IMR-90 (cell line): ENCODE measurements around the gene EXD2. TPM values are rescaled to one million over a fixed set of nuclear protein-coding genes. Genes with fewer than 3 reads are reported as not detected.

ENCODE experiments used
- ATAC-seq: fragments of 200-7000 bp; cut with Tn5 transposase; 2 replicates; pipeline ENCODE4 v1.9.1; 2020; ENCODE audit warnings: low read depth, mild to moderate bottlenecking, moderate library complexity
- BruUV-seq: library from RNA; stranded (reverse); fragments of 400-500 nt; replicated peaks from 2 replicates; lab custom pipeline; 2021; lab: Mats Ljungman, UMichigan
- CTCF ChIA-PET: fragments of 300-600 bp; formaldehyde crosslinking; extraction: SDS; loops from one replicate; lab custom pipeline; 2021; ENCODE audit warnings: antibody characterized with exemption; lab: Yijun Ruan, JAX
- POLR2A ChIA-PET: fragments of 300-600 bp; sonication (Branson Sonifier 250); formaldehyde crosslinking; loops from one replicate; lab custom pipeline; 2022; ENCODE audit warnings: antibody characterized with exemption; ENCODE audit not compliant: unreplicated experiment; lab: Charles Lee
- DNase-seq: peaks from one replicate; pipeline ENCODE4 v3.0.0; 2013
- H2AFZ ChIP-seq: replicated peaks from 2 replicates; pipeline ENCODE3; 2013; ENCODE audit warnings: low read length, mild to moderate bottlenecking; ENCODE audit not compliant: poor library complexity
- H2AK5ac ChIP-seq: 2 replicates; pipeline ENCODE4 v1.6.1; 2013; ENCODE audit warnings: low read depth, low read length, inconsistent platforms
- H2AK9ac ChIP-seq: replicated peaks from 2 replicates; pipeline ENCODE3; 2013; ENCODE audit warnings: mild to moderate bottlenecking, low read depth, low read length, moderate library complexity; ENCODE audit not compliant: poor library complexity
- H2BK120ac ChIP-seq: 2 replicates; pipeline ENCODE4 v1.6.1; 2013; ENCODE audit warnings: low read depth, low read length, inconsistent platforms
- H2BK15ac ChIP-seq: 3 replicates; pipeline ENCODE4 v1.6.1; 2013; ENCODE audit warnings: low read depth, low read length, inconsistent platforms
- H2BK20ac ChIP-seq: 2 replicates; pipeline ENCODE4 v1.6.1; 2013; ENCODE audit warnings: low read depth, mild to moderate bottlenecking, inconsistent platforms, low read length, moderate library complexity
- H2BK5ac ChIP-seq: 2 replicates; pipeline ENCODE4 v1.6.1; 2013; ENCODE audit warnings: mild to moderate bottlenecking, low read depth, low read length, inconsistent platforms; ENCODE audit not compliant: poor library complexity, severe bottlenecking
- H3K14ac ChIP-seq: replicated peaks from 2 replicates; pipeline ENCODE4 v1.6.1; 2013; ENCODE audit warnings: low read depth, low read length, inconsistent platforms
- H3K18ac ChIP-seq: 2 replicates; pipeline ENCODE4 v1.6.1; 2013; ENCODE audit warnings: low read depth, low read length, control low read depth
- H3K23ac ChIP-seq: 2 replicates; pipeline ENCODE4 v1.6.1; 2013; ENCODE audit warnings: low read depth, low read length, inconsistent platforms
- H3K27ac ChIP-seq: 2 replicates; pipeline ENCODE4 v1.5.1; 2013; ENCODE audit warnings: mild to moderate bottlenecking, control low read depth, low read length; ENCODE audit not compliant: insufficient read depth
- H3K27me3 ChIP-seq: 2 replicates; pipeline ENCODE4 v1.6.1; 2013; ENCODE audit warnings: low read length; ENCODE audit not compliant: control insufficient read depth, insufficient read depth
- H3K36me3 ChIP-seq: 2 replicates; pipeline ENCODE4 v1.6.1; 2013; ENCODE audit warnings: low read length, mixed read lengths; ENCODE audit not compliant: control insufficient read depth, insufficient read depth
- H3K4ac ChIP-seq: 2 replicates; pipeline ENCODE4 v1.6.1; 2013; ENCODE audit warnings: low read depth, low read length, inconsistent platforms
- H3K4me1 ChIP-seq: 2 replicates; pipeline ENCODE4 v1.6.1; 2013; ENCODE audit warnings: low read length, mixed read lengths; ENCODE audit not compliant: control insufficient read depth, insufficient read depth
- H3K4me2 ChIP-seq: 2 replicates; pipeline ENCODE4 v1.6.1; 2013; ENCODE audit warnings: low read depth, mild to moderate bottlenecking, control low read depth, low read length, moderate library complexity
- H3K4me3 ChIP-seq: 2 replicates; pipeline ENCODE4 v1.5.1; 2013; ENCODE audit warnings: low read depth, mild to moderate bottlenecking, control low read depth, low read length, moderate library complexity; ENCODE audit not compliant: insufficient read depth
- H3K56ac ChIP-seq: 2 replicates; pipeline ENCODE4 v1.6.1; 2013; ENCODE audit warnings: low read length, inconsistent platforms; ENCODE audit not compliant: insufficient read depth; ENCODE audit errors: extremely low read depth
- H3K79me1 ChIP-seq, 2 experiments: 2 replicates each; pipeline ENCODE4 v1.6.1; 2013; ENCODE audit warnings: low read length in 2 of 2, inconsistent platforms in 1 of 2, low read depth in 1 of 2
- H3K9ac ChIP-seq: 2 replicates; pipeline ENCODE4 v1.6.1; 2013; ENCODE audit warnings: low read depth, low read length, control low read depth
- H3K9me1 ChIP-seq: 2 replicates; pipeline ENCODE4 v1.6.1; 2013; ENCODE audit warnings: low read length, inconsistent platforms; ENCODE audit not compliant: insufficient read depth
- H3K9me3 ChIP-seq: 2 replicates; pipeline ENCODE4 v1.6.1; 2013; ENCODE audit warnings: low read length; ENCODE audit not compliant: control insufficient read depth, insufficient read depth
- H4K20me1 ChIP-seq: 2 replicates; pipeline ENCODE4 v1.6.1; 2013; ENCODE audit warnings: low read length, inconsistent platforms; ENCODE audit not compliant: insufficient read depth
- H4K5ac ChIP-seq: 2 replicates; pipeline ENCODE4 v1.6.1; 2013; ENCODE audit warnings: mild to moderate bottlenecking, low read depth, low read length, control low read depth
- H4K8ac ChIP-seq, 2 experiments: 2 replicates each; pipeline ENCODE4 v1.6.1; 2013; ENCODE audit warnings: low read depth in 2 of 2, low read length in 2 of 2, control low read depth in 1 of 2, inconsistent platforms in 1 of 2
- H4K91ac ChIP-seq: 2 replicates; pipeline ENCODE4 v1.6.1; 2013; ENCODE audit warnings: low read depth, low read length, inconsistent platforms; ENCODE audit not compliant: insufficient read depth
- RAD21 ChIP-seq: IDR thresholded peaks from 2 replicates; pipeline ENCODE4 v1.6.1; 2012; ENCODE audit warnings: low read length, improper control_type of control experiment
- RCOR1 ChIP-seq: IDR thresholded peaks from 2 replicates; pipeline ENCODE4 v1.6.1; 2012; ENCODE audit warnings: mild to moderate bottlenecking, low read length, improper control_type of control experiment; ENCODE audit not compliant: insufficient replicate concordance
- SMC3 ChIP-seq: fragments of 150-350 bp; IDR thresholded peaks from 2 replicates; pipeline ENCODE4 v1.6.1; 2016; ENCODE audit warnings: low read depth, mild to moderate bottlenecking, antibody characterized with exemption, low read length, moderate library complexity
- WGBS, 2 experiments: methylation state at CpG; one replicate each; pipeline versions ENCODE4 v1.1.5 to v1.1.7; 2013; ENCODE audit warnings: missing lambda C conversion rate in 2 of 2; ENCODE audit not compliant: insufficient read length in 1 of 2; ENCODE audit errors: extremely low coverage in 2 of 2; 5-methylcytosine and 5-hydroxymethylcytosine counted together
- dilution Hi-C: fragments of 300-500 bp; cut with HindIII; formaldehyde crosslinking; loops from one replicate; pipeline ENCODE4 v1.14.3; 2018; ENCODE audit warnings: low sequenced_read_pairs; ENCODE audit not compliant: unreplicated experiment
- in situ Hi-C: fragments of 300-500 bp; cut with MboI; formaldehyde crosslinking; loops from 3 replicates; pipeline ENCODE4 v1.14.3; 2019; ENCODE audit warnings: low sequenced_read_pairs, inconsistent platforms, mixed read lengths
- intact Hi-C: fragments of 100-400 bp; cut with micrococcal nuclease; formaldehyde crosslinking; loops from 2 replicates; pipeline ENCODE4 v1.10.0; 2022
- polyA plus RNA-seq, 3 experiments: library from polyadenylated mRNA; depleted of rRNA; stranded (reverse); fragments of >200 nt; gene quantifications; 2 replicates each; pipeline ENCODE4 v1.2.3, GENCODE V29; 2012; ENCODE audit warnings: low replicate concordance in 1 of 3
- total RNA-seq: library from RNA; depleted of rRNA; stranded (reverse); fragments of >200 nt; gene quantifications from 2 replicates; pipeline ENCODE4 v1.2.3, GENCODE V29; 2012
- TF ChIP-seq, protein P1 (sequence below): conservative IDR thresholded peaks from 2 replicates; pipeline ENCODE4 v1.5.1; 2012; ENCODE audit warnings: mild to moderate bottlenecking, low read depth, low read length, improper control_type of control experiment

EXD2 gene
- total and polyA plus RNA-seq, 2 of the 4 experiments (the other 2 are of a cell fraction), result 11.0 to 13.3 TPM

DNA sequence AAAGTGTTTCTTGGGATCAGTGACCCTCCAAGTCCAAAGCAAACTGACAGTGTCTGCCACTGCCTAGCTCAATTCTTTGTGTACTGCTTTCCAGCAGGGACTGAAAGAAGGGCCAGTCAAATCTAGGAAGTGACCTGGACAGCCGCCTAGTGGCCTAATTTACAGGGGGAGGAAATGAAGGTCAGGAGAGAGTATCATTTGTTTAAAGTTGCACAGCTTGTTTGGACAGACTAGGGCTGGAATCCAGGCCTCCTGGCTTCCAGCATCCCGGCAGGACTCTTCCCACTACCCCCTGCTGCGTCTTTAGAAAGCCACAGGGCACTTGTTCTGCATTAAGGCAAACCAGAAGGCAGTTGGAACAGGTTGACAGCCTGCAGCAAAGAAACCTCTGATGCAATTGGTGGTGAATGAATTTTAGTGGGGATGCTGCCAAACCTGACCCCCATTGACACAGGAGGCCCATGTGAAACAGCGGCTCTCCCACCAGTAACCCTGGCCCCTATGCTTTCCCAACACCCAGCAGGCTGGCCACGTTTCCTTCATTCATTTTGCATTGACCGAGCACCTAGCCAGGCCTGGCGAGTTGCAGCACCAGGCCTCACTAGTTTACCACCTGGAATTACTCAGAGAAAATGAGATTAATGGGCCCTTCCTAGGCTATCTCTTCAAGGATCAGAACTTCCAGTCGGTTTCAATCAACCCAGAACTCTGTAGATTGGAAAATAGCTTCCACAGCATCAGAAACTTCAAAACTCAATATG is 96.9 kb downstream of the EXD2 start:
- H4K8ac ChIP-seq, result no peak overlapping the region
- H2BK5ac ChIP-seq, result no peak overlapping the region
- no peaks in the 10 kb centered on the region for H3K79me1 ChIP-seq
- no peak overlapping the region for H3K4me2 ChIP-seq
- no peak overlapping the region for H2AFZ ChIP-seq
- peaks cover 22% of the 10 kb centered on the region for H3K27me3 ChIP-seq
- H3K4me3 ChIP-seq, result no peak overlapping the region
- no peak overlapping the region for H2AK9ac ChIP-seq
- H3K27ac ChIP-seq, result no peak overlapping the region
- ATAC-seq, result peak; percentile 85
- in situ Hi-C loops (no loop called here), intact Hi-C loops (loop anchor here (5.0 kb wide), 1 partner anchor 41 kb away; no protein-coding TSS in a partner anchor), dilution Hi-C loops (no loop called here)
- WGBS, 2 experiments, result 90% methylated on average over 3 of the region's 8 CpGs; no CpG with 5 or more reads in 1 of the 2 experiments
- H4K91ac ChIP-seq, result no peak overlapping the region
- H4K5ac ChIP-seq, result no peak overlapping the region
- no peaks in the 10 kb centered on the region; the same call in 1 of the 2 replicates for H3K4me1 ChIP-seq
- no peak overlapping the region for H3K18ac ChIP-seq
- no peaks in the 10 kb centered on the region for H3K9me3 ChIP-seq
- POLR2A ChIA-PET, result no interaction called here
- H4K20me1 ChIP-seq, result no peaks in the 10 kb centered on the region
- no peak overlapping the region for H2AK5ac ChIP-seq
- no TSS peak for BruUV-seq
- no peak overlapping the region for H3K9ac ChIP-seq
- H2BK20ac ChIP-seq, result no peak overlapping the region
- CTCF ChIA-PET, result interaction anchor here (0.6 to 2.0 kb wide), 9 partner anchors 10 to 109 kb away, joined by 3 to 17 read pairs (median 3); partner anchors contain the start of gene GALNT16
- H3K4ac ChIP-seq, result no peak overlapping the region
- peak; percentile 42 for DNase-seq
- H3K9me1 ChIP-seq, result no peaks in the 10 kb centered on the region
- H3K36me3 ChIP-seq, result no peaks in the 10 kb centered on the region
- H2BK15ac ChIP-seq, result no peak overlapping the region
- no peak overlapping the region for H3K56ac ChIP-seq
- TF ChIP-seq, protein P1, sequence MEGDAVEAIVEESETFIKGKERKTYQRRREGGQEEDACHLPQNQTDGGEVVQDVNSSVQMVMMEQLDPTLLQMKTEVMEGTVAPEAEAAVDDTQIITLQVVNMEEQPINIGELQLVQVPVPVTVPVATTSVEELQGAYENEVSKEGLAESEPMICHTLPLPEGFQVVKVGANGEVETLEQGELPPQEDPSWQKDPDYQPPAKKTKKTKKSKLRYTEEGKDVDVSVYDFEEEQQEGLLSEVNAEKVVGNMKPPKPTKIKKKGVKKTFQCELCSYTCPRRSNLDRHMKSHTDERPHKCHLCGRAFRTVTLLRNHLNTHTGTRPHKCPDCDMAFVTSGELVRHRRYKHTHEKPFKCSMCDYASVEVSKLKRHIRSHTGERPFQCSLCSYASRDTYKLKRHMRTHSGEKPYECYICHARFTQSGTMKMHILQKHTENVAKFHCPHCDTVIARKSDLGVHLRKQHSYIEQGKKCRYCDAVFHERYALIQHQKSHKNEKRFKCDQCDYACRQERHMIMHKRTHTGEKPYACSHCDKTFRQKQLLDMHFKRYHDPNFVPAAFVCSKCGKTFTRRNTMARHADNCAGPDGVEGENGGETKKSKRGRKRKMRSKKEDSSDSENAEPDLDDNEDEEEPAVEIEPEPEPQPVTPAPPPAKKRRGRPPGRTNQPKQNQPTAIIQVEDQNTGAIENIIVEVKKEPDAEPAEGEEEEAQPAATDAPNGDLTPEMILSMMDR, result peak; percentile 43
- peak; percentile 38 for TF ChIP-seq SMC3
- TF ChIP-seq RAD21, result peak; percentile 44
- TF ChIP-seq RCOR1, result no peak
- H3K23ac ChIP-seq, result no peak overlapping the region
- H2BK120ac ChIP-seq, result no peak overlapping the region
- no peak overlapping the region for H3K14ac ChIP-seq
